Fibroblast of skin of scalp (primary cell): Measurements from ENCODE around the gene SNU13.
A peak's percentile ranks its signal among the peaks of the same experiment; 100 is the strongest.
"Not testable (repeated sequence)": the region's sequence is repeated elsewhere in the genome, so short reads cannot be mapped to it uniquely, and the experiment has no call there.

Source experiments
- DNase-seq: peaks from one replicate; pipeline ENCODE4 v3.0.0-alpha.2; 2013

SNU13 gene

GRCh38 chr22:41638748-41639147 is 49.9 kb downstream of the SNU13 start:
- no peak for DNase-seq

GRCh38 chr22:41638124-41638523 is 50.5 kb downstream of the SNU13 start:
- no peak for DNase-seq

- not testable (repeated sequence) for DNase-seq
These were observed 51.0 kb downstream of the SNU13 start for GRCh38 chr22:41637623-41638022.

GRCh38 chr22:41636467-41636866 is 52.2 kb downstream of the SNU13 start:
- peak; percentile 17 for DNase-seq

- DNase-seq, result not testable (repeated sequence)
These were observed 54.1 kb downstream of the SNU13 start for GRCh38 chr22:41634610-41635009.

GRCh38 chr22:41631615-41632014 is 57.1 kb downstream of the SNU13 start:
- DNase-seq, result not testable (repeated sequence)

- not testable (repeated sequence) for DNase-seq
These were observed 57.6 kb downstream of the SNU13 start for GRCh38 chr22:41631115-41631514.

GRCh38 chr22:41625577-41625976 is 63.1 kb downstream of the SNU13 start:
- DNase-seq, result no peak
